Measurements from ENCODE around the gene ATP4A. TPM values are rescaled to one million over a fixed set of nuclear protein-coding genes. Genes with fewer than 3 reads are reported as not detected.

Gene ATP4A
- total RNA-seq, 2 donors from 2014 or later, result 1.9 TPM; not detected in 1

- H3K27me3 ChIP-seq (replicated peaks; ENCODE audit: insufficient read depth), result no peaks in the 10 kb centered on the region
- TF ChIP-seq POLR2A (IDR thresholded peaks at IDR 0.05) (no peak), POLR2AphosphoS5 (IDR thresholded peaks at IDR 0.05) (no peak), CTCF (IDR thresholded peaks at IDR 0.05) (no peak)
- DNase-seq (ENCODE audit: low spot score), result no peak
- H3K4me1 ChIP-seq (replicated peaks), result no peaks in the 10 kb centered on the region
- H3K4me3 ChIP-seq, result no peak overlapping the region
- no peaks in the 10 kb centered on the region for H3K36me3 ChIP-seq
- intact Hi-C loops (cut with DNase I), result no loop called here
- no peaks in the 10 kb centered on the region for H3K9me3 ChIP-seq
- 65% methylated on average over 15 of the region's 16 CpGs for WGBS
- no peak overlapping the region for H3K27ac ChIP-seq
These were observed 42.2 kb downstream of the ATP4A start for GRCh38 chr19:35521124-35521743.

DNA sequence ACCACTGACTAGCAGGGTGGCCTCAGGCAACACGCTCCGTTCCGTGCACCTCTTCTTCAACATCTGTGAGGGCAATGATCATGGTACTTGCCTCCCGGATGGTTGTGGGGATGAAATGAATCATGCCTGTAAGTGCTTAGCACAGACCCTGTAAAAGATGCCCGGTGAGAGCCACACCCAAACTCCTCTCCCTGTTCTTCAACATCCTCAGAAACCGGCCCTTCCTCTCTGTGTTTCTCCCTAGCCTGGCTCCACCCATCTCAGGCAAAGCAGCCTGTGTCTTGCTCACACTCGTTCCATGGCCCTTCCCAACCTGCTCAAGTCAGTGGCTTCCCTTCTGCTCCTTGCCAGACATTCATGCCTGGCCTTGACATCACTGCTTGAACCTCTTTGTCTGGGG is 44.2 kb downstream of the ATP4A start:
- Histone ChIP-seq H3K4me1 (replicated peaks) (no peaks in the 10 kb centered on the region), H3K4me3 (no peak overlapping the region), H3K9me3 (no peaks in the 10 kb centered on the region), H3K36me3 (no peaks in the 10 kb centered on the region), H3K27ac (no peak overlapping the region), H3K27me3 (replicated peaks; ENCODE audit: insufficient read depth) (peaks cover 3% of the 10 kb centered on the region)
- TF ChIP-seq CTCF (IDR thresholded peaks at IDR 0.05), result no peak
- TF ChIP-seq POLR2A (IDR thresholded peaks at IDR 0.05), result no peak
- TF ChIP-seq POLR2AphosphoS5 (IDR thresholded peaks at IDR 0.05), result no peak
- 29% methylated on average over 7 of the region's 7 CpGs for WGBS
- no peak for DNase-seq (ENCODE audit: low spot score)
- intact Hi-C loops (cut with DNase I), result no loop called here

DNA sequence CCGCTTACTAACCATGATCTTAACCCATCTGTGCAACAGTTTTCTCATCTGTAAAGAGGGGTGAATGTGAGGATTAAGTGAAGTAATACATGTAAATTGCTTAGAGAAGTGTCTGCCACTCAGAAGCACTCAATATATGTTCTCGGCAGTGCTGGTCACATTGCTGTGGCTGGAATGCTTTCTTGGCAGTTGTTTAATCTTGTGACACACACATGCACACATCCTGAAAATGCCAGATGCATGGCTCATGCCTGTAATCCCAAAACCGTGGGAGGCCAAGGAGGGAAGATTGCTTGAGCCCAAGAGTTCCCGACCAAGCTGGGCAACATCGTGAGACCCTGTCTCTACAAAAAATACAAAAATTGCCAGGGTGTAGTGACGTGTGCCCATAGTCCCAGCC is 45.1 kb downstream of the ATP4A start:
- no peak overlapping the region for H3K4me3 ChIP-seq
- H3K27me3 ChIP-seq (replicated peaks; ENCODE audit: insufficient read depth), result peaks cover 4% of the 10 kb centered on the region
- H3K27ac ChIP-seq, result no peak overlapping the region
- 76% methylated on average over 6 of the region's 6 CpGs for WGBS
- H3K4me1 ChIP-seq (replicated peaks), result no peaks in the 10 kb centered on the region
- intact Hi-C loops (cut with DNase I), result no loop called here
- H3K9me3 ChIP-seq, result no peaks in the 10 kb centered on the region
- TF ChIP-seq POLR2AphosphoS5 (IDR thresholded peaks at IDR 0.05) (no peak), CTCF (IDR thresholded peaks at IDR 0.05) (no peak), POLR2A (IDR thresholded peaks at IDR 0.05) (no peak)
- no peaks in the 10 kb centered on the region for H3K36me3 ChIP-seq
- no peak for DNase-seq (ENCODE audit: low spot score)

DNA sequence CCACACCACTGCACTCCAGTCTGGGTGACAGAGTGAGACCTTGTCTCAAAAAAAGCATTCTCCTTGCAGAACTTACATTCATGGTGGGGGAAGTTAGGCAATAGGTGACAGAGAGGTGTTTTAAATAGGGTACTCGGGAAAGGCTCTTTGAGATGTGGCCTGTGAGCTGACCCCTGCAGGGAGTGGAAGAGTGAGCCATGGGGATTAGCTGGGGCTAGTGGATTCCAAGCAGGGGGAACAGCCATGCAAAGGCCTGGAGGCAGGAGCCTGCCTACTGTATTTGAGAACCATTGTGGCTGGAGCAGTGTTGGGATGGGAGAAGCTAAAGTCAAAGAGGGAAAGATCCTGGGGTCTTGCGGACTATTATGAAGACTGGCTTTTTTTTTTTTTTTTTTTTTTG is 46.1 kb downstream of the ATP4A start:
- intact Hi-C loops (cut with DNase I), result no loop called here
- Histone ChIP-seq H3K4me1 (replicated peaks) (no peaks in the 10 kb centered on the region), H3K27ac (no peak overlapping the region), H3K36me3 (no peaks in the 10 kb centered on the region), H3K27me3 (replicated peaks; ENCODE audit: insufficient read depth) (peaks cover 4% of the 10 kb centered on the region), H3K9me3 (no peaks in the 10 kb centered on the region), H3K4me3 (no peak overlapping the region)
- DNase-seq (ENCODE audit: low spot score), result no peak
- TF ChIP-seq POLR2AphosphoS5 (IDR thresholded peaks at IDR 0.05), result no peak
- TF ChIP-seq CTCF (IDR thresholded peaks at IDR 0.05), result no peak
- no peak for TF ChIP-seq POLR2A (IDR thresholded peaks at IDR 0.05)
- WGBS, result 79% methylated on average over 2 of the region's 2 CpGs

- H3K36me3 ChIP-seq, result no peaks in the 10 kb centered on the region
- DNase-seq (ENCODE audit: low spot score), result no peak
- TF ChIP-seq POLR2A (IDR thresholded peaks at IDR 0.05), result no peak
- TF ChIP-seq CTCF (IDR thresholded peaks at IDR 0.05), result no peak
- TF ChIP-seq POLR2AphosphoS5 (IDR thresholded peaks at IDR 0.05), result no peak
- H3K4me1 ChIP-seq (replicated peaks), result no peaks in the 10 kb centered on the region
- no peaks in the 10 kb centered on the region for H3K9me3 ChIP-seq
- intact Hi-C loops (cut with DNase I), result no loop called here
- 83% methylated on average over 3 of the region's 3 CpGs for WGBS
- no peak overlapping the region for H3K27ac ChIP-seq
- no peak overlapping the region for H3K4me3 ChIP-seq
- peaks cover 4% of the 10 kb centered on the region for H3K27me3 ChIP-seq (replicated peaks; ENCODE audit: insufficient read depth)
These were observed 47.1 kb downstream of the ATP4A start for GRCh38 chr19:35516310-35516709.
